Stimulated activated CD8-positive, alpha-beta memory T cell treated with anti-CD3 and anti-CD28 coated beads, Interleukin-15, amount 100 ng/mL, for 48 hours (primary cell): ENCODE measurements around the gene LBX2.

Source experiments
- DNase-seq, 2 donors: peaks; one replicate each; pipeline ENCODE4 v3.0.0-alpha.2; 2020; ENCODE audit warnings: low read depth in 2 of 2

LBX2 gene

DNA sequence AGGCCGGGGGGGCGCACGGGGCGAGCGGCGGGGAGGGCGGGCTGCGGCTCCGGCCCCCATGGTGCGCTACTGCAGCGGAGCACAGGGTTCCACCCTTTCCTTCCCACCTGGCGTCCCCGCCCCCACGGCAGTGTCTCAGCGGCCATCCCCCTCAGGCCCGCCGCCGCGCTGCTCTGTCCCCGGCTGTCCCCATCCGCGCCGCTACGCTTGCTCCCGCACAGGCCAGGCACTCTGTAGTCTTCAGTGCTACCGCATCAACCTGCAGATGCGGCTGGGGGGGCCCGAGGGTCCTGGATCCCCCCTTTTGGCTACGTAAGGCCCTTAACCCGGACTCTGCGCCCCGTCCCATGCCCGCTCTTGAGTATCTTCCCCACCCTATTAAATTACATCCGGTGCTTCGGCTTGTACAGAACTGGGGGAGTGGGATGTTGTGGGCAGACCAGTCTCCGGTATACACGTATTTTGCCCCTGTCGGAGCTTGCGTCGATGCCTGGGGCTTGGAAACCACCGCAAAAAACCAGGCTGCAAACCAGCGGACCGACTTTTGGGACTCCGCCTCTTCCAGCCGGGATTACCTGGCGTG lies 41.8 kb downstream of the LBX2 start:
- peak; percentile 79 to 80 for DNase-seq

DNA sequence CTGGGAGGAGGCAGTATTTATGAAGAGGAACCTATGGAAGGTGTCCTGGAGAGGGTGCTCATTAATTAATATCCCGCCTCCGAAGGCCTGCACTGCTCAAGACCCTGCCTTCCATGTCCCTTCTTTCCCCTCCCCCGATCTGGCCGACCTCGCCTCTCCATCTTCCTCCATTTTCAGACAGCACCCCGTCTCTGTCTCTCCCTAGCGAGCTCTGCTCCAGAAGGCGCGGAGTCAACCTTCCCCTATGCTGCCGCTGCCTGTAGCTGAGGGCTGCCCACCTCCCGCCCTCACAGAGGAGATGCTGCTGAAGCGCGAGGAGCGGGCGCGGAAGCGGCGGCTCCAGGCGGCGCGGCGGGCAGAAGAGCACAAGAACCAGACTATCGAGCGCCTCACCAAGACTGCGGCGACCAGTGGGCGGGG lies 42.3 kb downstream of the LBX2 start:
- DNase-seq, result no peak

DNA sequence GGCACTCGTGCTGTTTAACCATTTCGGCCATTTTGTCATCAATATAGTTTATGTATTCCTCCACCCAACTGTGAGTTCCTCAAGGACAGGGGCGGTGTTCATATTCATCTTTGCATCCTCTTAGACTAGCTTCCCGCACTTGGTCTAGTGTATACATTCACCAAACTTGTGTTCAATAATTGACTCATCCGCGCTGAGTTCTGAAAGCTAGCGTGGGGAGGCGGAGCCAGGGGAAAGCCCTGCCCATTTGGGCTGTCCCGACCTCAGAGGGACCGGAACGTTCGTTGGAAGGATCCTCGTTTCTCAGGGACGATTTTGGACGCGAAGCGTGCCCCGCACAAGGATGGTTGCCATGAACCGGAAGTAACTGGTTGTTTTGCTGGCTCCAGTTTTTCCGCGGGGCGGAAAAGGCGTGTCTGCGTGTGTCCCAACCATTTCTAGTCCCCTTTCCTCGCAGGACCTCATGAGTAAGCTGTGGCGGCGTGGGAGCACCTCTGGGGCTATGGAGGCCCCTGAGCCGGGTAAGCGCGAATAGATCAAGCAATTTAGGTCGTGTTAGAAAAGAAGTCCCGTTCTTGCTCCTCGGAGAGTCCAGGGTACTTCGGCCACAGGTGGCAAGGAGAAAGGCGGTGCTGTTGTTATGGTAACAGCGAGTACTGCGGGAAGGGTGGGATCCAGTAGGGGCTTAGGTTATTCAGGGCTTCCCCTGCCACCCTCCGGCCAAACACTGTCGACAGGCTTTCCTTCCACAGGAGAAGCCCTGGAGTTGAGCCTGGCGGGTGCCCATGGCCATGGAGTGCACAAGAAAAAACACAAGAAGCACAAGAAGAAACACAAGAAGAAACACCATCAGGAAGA lies 44.5 kb downstream of the LBX2 start, which contains the start of gene INO80B:
Gene INO80B, plus strand, starts transcription at position 434 of the 858 bp plus-strand sequence. Its CDS starts 30 bp downstream, at position 464.
- DNase-seq, result peak; percentile 92 to 95

DNA sequence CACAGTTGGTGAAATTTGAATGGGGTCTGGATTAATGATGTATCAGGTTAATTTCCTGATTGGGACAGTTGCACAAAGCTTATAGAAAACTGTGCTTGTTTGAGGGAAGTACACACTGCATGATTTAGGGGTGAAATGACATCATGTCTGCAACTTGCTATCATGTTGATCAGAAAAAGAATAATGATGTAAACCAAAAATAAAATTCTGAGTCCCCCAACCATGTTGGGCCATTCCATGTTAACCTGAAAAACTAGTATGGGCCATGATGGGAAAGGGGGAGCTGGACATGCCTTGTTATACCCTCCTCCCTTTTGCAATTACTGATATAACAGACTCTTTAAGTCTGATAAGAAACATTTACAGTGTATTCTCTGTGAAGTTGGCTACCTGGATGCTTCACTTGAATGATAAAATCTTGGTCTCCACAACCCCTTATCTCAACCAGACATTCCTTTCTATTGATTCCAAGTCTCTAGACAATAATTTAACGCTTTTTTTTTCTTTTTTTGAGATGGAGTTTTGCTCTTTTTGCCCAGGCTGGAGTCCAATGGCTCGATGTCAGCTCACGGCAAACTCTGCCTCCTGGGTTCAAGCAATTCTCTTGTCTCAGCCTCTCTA lies 48.7 kb downstream of the LBX2 start:
- no peak for DNase-seq

DNA sequence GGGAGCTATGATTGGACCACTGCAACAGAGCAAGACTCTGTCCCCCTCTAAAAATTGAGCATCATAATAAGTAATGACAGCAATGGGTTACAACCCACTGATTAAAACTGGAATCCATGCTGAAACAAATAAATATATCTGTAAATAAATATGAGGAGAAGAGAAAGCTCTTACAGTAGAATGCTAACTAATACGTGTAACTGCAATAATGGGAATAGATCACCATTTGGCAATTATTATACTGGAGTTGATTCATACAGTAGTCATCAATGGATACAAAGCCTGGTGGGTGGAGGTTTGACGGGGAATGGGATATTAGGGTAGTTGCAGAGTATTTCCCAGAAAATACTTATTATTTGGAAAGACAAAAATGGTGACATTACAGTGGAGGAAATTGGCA lies 50.6 kb downstream of the LBX2 start:
- DNase-seq, result no peak
